ENCODE results near the gene ALKBH5.

ALKBH5 gene

DNA sequence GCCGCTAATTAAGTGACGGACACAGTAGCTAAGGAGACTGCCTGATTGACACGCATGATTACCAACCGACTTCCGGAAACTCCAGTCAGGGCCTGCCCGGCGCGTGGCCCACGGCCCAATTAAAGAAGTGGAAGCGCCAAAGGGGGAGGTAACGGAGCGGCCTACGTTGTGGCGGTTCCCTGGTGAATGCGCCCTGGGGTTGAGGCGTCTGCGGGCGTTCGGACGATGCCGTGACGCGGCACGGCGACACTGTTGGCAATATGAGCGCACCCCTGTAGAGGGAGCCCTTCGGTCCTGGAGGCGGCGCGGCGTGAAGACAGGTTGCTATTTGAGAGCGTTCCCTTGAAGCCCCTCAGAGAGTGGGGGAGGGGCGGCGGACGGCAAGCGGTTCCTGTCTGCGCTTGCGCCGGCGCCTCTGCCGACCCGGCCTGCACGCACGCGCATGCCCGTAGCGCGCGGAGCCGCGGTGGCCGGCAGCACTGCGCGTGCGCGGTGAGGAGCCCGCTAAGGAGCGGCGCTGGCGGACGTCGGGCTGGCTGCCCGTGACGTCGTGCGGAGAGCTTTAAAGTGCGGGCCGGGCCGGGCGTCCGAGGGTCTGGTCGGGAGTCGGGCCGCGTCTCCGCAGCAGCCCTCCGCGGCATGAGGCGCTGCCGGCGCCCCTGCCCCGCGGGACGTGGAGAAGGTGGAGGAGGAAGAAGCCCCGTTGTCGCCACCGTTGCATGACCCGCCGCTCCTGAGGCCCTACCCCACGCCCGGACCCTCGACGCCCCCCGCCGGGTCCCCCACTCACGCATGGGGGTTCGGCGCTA lies at the start of gene ALKBH5:
Gene ALKBH5, plus strand, starts transcription at position 495 of the 809 bp plus-strand sequence. CDS start 416 bp downstream, outside the sequence.
- peak; percentile 96 for DNase-seq (ENCODE audit: low read depth)

DNA sequence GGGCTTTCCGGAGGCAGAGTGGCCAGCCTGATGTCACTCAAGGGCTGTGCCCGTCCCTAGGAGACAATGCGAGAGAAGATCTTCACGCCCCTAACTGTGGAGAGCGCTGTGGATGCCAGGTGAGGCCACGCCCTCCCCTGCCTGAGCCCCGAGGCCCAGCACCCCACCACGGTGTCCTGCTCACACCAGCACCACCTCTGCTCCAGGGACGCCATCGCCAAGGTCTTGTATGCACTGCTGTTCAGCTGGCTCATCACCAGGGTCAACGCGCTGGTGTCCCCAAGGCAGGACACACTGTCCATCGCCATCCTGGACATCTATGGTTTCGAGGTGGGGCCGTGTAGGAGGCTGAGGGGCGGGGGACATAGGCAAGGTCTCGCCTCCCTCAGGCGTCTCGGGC lies 47.3 kb upstream of the ALKBH5 start:
- DNase-seq (ENCODE audit: low read depth), result no peak

DNA sequence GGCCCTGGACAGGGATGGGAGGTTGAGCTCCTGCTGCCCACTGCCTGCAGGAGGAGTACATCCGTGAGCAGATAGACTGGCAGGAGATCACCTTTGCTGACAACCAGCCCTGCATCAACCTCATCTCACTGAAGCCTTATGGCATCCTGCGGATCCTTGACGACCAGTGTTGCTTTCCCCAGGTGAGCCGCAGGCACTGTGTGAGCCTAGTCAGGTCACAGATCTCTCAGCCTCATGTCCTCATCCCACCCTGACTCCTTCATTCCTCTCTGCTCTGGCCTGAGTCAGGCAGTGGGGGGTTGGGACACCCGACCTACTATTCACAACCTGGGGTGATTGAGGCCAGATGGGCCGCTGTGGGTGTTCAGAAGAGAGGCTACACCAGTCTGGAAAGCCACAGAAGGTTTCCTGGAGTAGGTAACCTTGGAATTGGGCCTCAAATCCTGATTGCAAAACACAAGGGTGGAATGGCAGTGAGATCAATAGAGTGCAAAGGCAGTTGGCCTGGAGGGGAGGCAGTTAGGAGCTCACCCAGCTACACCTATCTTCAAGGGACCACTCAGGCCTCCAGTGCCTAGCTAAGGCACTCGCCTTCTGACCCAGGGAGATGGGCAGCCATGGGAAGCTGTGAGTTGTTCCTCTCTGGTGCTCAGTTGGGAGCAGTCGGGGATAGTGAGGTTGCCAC lies 45.4 kb upstream of the ALKBH5 start:
- DNase-seq (ENCODE audit: low read depth), result no peak

DNA sequence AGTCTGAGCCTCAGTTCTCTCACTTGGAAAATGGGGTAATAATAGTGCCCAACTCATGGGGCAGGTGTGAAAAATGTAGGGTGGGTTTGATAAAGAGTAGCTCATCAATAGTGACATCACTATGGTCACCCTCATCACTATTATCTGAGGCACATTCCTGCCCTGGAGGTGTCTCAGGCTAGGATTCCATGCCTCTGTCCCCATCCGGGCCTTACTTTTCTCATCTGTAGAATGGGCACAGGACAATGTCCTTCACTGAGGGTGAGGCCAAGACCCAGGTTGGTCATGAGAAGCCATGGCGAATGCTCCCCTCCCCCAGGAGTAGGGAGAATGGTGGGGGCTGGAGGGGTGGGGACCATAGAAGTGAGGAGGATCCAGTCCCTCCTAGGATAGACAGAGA lies 44.5 kb upstream of the ALKBH5 start:
- DNase-seq (ENCODE audit: low read depth), result no peak

DNA sequence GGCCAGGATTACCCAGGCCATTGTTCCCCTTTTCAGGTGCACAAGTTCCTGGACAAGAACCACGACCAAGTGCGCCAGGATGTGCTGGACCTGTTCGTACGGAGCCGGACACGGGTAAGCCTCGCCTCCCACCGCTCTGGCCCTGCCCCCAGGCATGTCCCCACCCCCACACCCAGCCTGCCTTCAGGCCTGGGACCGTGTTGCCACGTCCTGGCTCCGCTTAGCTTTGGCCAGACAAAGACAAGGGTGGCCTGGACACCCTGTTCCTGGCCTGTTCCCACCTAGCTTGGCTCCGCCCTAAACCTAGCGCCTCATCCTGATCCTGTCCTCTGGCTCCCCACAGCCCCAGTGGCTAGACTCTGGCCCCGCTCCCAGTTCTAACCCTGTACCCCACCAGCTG lies 44.1 kb upstream of the ALKBH5 start:
- DNase-seq (ENCODE audit: low read depth), result no peak

DNA sequence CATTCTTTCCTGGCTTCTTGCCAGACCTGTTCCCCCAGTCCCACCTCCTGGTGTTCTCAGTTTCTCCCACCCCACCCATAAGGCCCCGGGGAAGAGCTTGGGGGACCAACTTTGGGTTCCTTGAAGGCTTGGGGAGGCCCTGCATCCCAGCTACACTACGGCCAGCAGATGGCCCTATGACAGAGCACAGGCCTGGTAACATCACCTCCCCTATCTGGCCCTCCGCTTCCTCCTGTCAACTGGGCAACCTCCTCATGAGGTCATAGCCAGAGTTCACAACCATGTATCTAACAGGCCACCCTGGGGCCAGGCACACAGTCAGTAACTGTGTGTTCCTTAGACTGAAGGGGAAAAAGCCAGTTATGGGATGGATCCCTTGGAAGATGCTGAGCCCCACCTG lies 43.7 kb upstream of the ALKBH5 start:
- DNase-seq (ENCODE audit: low read depth), result no peak

DNA sequence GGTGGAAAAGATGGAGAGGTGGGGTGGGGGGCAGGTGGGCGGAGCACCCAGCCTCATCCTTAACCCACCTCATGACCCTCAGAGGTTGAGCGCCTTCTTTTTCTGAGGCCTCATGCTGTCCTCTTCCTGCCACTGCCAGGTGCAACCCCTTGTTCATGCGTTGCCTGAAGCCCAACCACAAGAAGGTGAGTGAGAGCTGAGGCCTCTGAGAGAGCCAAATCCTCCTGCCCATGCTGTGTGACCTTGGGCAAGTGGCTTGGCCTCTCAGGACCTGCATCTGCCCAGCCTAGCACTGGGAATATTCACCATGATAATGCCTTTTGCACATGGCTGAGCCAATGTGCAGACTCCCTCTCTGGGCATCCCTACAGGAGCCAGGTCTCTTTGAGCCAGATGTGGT lies 43.0 kb upstream of the ALKBH5 start:
- no peak for DNase-seq (ENCODE audit: low read depth)

DNA sequence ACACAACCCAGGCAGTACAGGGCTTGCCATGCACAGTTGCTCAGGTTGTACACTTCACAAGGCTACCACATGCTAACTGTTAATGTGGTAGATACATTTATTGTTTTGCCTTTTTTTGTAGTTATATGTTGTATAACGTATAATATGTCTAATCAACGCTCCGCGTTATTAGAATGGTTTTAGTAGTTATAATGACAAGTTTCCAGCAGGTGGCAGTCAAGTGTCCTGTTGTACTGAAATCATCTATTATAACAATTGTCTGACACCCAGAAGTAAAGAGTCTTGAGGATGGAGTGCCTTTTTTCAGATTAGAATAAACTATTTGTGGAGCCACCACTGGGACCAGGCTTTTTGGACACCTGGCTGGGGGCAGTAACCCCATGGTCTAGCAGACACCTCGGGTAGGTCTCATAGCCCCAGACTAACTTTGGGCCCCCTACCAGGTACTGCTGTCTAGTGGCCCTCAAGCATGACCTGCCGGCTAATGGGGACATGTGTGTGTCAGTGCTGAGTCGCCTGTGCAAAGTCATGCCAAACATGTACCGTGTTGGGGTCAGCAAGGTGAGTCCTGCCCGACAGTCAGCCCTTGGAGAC lies 42.3 kb upstream of the ALKBH5 start:
- peak; percentile 20 for DNase-seq (ENCODE audit: low read depth)

DNA sequence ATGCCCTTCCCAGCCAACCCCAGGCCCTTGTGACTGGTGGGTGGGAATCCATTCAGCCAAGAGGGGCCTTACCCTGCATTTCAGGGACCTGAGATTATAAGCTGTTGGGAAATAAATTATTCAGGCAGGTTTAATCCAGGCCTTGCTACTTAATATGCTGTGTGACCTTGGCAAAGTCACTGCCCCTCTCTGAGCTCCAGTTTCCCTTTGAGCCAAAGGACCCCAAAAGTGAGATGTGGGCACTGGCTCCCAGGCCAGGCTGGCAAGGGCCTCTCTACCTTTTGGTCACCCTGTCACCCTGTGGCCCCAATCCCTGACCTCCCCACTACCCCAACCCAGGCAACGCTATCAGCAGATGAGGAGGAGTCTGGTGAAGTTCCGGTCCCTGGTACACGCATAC lies 41.2 kb upstream of the ALKBH5 start:
- no peak for DNase-seq (ENCODE audit: low read depth)

DNA sequence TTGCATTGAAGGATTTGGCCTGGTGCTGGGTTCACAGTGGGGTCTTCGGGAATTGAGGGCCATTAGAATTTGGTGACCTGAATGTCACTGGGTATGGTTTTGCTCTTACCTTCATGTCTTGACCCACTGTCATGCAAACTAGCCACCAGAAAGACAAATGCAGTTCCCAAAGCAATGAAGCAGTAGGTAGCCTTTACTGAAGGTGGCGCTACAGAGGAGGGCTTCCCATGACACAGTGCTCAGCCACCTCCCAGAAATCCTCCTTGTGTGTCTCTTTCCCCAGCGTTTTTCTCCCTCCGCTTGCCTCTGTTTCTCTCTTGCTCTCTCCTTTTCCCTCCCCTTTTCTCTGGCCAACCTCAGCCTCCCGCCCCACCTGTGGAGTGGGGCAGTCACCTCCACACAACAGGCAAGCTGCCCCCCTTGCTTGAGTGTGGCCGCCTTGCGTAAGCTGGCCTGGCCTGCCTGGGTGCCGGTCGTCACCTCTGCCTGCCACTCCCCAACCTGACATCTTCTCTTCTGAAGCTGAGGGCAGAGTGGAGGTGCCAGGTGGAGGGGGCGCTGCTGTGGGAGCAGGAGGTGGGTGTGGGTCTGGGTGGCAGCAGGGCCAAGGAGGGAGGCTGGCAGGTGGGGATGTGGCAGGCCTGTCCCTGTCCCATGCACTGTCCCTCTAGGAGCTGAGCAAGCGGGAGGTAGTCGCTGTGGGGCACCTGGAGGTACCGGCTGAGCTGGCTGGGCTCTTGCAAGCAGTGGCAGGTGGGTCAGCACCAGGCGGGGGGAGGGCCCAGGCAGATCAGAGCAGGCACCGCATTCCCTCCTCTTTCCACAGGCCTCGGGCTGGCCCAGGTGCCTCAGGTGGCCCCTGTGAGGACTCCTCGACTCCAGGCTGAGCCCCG lies 40.3 kb upstream of the ALKBH5 start:
- no peak for DNase-seq (ENCODE audit: low read depth)

DNA sequence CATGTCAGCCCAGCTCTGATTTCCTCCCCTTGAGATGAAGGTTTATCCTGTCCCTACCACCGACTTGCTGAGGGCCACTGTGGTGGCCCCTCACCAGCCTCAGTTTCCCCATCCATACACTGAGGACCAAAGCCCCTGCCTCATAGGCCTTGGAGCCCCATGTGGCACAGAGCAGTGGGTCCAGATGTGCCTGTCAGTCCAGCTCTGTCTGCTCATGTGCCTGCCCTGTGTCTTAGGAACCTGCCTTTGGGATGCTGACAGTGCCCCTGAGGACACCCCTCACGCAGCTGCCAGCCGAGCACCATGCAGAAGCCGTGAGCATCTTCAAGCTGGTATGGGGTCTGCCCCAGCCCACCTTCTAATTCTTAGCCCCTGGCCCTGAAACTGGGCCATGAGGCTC lies 39.4 kb upstream of the ALKBH5 start:
- no peak for DNase-seq (ENCODE audit: low read depth)

DNA sequence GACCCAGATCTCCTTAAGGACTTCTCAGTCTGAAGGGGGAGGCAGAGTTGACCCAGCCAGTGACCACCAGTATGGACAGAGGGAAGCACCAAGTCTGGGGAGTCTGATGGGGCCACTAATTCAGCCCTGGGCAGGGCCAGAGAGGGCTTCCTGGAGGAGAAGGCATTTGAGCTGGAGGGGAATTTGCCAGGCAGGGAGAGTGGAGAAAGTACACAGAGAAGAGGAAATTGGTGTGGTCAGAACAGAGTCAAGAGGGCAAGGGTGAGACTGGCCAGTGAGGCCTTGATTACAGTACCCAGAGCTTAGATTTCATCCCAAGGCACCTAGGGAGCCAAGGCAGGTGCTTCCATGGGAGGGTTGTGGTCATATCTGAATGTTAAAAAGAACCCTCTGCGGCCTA lies 38.8 kb upstream of the ALKBH5 start:
- no peak for DNase-seq (ENCODE audit: low read depth)

DNA sequence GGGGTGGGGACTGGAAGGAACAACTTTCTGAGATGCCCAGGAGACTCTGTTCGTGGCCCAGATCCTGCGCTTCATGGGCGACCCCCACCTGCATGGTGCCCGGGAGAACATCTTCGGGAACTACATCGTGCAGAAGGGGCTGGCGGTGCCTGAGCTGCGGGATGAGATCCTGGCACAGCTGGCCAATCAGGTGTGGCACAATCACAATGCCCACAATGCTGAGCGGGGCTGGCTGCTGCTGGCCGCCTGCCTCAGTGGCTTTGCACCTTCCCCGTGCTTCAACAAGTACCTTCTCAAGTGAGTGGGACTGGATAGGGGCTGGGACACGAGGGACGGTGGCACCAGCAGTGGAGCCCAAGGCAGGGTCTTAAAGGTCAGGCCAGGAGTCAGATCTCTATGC lies 37.8 kb upstream of the ALKBH5 start:
- no peak for DNase-seq (ENCODE audit: low read depth)

DNA sequence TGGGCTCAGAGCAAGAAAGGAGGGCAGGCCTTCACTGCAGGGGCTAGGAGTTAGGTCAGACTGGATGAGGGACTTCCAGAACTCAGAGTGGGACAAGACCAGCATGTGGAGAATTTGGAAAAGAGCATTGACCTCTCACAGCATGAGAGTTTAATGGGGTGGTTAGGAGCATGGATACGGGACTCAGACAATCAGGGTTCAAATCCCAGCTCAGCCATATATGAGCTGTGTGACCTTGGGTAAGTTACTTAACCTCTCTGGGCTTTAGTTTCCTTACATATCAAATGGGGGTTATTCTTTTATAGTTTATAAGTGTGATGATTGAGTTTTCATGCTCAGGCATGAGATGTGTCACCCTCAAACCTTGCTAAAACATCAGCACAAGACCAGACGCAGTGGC lies 37.4 kb upstream of the ALKBH5 start:
- DNase-seq (ENCODE audit: low read depth), result no peak

DNA sequence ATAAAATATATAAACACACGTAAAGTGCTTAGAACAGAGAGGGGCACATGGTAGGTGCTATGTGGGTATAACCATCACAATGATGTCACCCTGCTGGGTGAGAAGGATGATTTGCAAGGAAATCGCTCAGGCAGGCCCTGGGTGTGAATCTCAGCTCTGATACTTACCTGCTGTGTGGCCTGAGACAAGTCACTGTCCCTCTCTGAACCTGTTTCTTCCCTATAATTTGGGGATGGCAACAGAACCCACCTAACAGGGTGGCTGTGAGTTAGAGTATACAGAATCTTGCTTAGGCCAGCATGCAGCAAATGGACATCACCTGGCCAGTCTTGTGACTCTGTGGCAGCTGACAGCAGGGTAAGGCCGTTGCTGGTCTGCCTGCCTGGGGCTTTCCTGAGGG lies 36.6 kb upstream of the ALKBH5 start:
- DNase-seq (ENCODE audit: low read depth), result no peak

DNA sequence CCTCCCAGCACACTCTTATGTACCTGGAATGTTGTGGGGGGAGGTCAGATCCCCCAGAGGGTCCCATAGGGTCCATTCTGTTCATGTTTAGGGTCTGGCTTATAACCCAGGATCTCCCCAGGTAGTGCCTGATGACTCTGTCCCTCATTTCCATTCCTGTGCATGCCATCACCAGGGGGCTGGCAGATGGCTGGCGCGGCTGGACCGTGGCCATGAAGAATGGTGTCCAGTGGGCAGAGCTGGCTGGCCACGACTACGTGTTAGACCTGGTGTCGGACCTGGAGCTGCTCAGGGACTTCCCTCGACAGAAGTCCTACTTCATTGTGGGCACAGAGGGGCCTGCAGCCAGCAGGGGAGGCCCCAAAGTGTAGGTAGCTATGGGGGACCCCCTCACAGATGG lies 35.0 kb upstream of the ALKBH5 start:
- no peak for DNase-seq (ENCODE audit: low read depth)

DNA sequence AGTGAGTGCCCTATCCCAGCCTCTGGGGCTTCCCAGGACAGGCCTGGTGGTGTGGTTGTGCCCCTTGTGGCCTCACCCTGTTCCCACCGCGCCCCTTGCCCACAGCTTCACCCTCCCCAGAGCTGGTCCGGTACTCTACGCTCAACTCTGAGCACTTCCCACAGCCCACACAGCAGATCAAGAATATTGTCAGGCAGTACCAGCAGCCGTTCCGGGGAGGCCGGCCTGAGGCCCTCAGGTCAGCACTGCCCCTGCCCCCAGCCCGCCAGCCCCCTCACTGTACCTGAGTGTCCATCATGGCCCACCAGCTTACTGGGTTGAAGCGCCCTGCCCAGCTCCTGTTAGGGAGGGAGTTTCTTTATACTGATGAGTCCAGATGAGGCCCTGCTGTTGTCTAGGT lies 32.3 kb upstream of the ALKBH5 start:
- no peak for DNase-seq (ENCODE audit: low read depth)

DNA sequence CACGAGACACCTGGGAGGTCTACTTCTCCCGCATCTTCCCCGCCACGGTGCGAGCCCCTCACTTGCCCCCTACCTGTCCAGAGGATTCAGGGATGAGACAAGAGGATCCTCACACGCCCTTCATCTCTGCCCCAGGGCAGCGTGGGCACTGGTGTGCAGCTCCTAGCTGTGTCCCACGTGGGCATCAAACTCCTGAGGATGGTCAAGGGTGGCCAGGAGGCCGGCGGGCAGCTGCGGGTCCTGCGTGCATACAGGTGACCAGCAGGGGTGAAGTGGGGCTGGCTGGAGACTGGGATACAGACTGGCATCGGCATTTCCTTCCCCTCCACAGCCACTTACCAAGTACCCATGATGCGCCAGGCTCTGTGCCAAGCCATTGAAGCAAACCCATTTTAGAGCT lies 28.4 kb upstream of the ALKBH5 start:
- no peak for DNase-seq (ENCODE audit: low read depth)

DNA sequence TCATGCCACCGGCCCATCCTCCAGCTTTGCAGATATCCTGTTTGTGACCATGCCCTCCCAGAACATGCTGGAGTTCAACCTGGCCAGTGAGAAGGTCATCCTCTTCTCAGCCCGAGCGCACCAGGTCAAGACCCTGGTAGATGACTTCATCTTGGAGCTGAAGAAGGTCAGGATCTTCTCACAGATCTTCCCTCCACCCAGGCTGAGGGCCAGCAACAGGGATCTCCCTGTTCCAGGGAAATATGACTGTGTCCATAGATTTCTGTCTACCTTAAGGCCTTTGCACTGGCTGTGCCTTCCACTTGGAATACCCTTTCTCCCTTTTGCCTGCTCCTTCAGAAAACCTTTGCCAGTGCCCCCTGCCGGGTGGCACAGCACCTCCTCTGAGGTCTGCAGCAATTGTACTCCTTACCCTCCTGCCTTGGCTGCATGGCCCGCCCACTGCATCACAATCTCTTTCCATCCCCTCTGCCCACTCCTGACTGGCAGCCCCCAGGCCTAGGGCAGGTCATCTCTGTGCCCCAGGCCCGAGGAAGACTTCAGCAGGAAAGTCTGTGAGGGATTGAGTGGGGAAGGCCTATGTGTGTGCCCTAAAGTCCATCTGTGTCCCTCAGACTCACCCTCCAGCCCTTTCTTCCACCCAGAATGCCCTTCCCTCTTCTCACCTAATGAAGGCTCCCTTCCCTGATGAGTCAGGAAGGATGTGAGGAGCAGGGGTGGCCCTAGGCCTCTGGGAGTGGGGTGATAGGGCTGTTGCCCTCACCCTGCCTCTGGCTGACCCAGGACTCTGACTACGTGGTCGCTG lies 27.3 kb upstream of the ALKBH5 start:
- DNase-seq (ENCODE audit: low read depth), result no peak

DNA sequence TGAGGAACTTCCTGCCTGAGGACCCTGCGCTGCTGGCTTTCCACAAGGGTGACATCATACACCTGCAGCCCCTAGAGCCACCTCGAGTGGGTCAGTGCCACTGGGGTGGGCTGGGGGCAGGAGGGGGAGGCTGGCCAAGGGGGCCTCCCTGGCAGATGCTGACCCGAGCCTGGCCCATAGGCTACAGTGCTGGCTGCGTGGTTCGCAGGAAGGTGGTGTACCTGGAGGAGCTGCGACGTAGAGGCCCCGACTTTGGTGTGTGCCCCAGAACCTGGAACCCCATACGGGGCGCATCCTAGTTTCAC lies 26.7 kb upstream of the ALKBH5 start:
- DNase-seq (ENCODE audit: low read depth), result no peak

DNA sequence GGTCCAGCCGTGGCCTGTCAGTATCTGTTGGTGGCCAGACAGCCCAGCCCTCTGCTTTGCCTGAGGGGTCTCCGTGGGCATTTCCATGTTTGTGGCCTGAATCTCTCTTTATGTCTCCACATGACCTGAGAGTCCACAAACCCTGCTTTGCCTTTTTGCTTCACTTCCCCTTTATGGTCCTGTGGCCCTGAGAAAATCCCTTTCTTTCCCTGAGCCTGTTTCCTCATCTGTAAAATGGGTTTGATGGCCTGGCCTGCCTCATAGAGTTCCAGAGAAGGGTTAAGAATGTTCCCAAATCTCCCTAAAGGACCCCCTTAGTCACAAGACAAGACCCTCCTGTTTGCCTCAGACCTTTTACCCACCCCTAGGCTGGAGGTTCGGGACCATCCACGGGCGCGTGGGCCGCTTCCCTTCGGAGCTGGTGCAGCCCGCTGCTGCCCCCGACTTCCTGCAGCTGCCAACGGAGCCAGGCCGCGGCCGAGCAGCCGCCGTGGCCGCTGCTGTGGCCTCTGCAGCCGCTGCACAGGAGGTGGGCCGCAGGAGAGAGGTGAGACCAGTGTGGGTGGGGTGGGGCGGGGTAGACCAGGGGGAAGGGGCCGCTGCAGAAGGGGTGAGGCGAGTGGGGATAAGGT lies 26.2 kb upstream of the ALKBH5 start:
- DNase-seq (ENCODE audit: low read depth), result no peak

All from activated T-cell treated with anti-CD3 and anti-CD28 coated beads for 1 hour (primary cell).